WTC11 (cell line): ENCODE results near the gene MEGF9. TPM values are rescaled to one million over a fixed set of nuclear protein-coding genes. Genes with fewer than 3 reads are reported as not detected.

Experiments used
- ATAC-seq: fragments of 200-7000 bp; cut with Tn5 transposase; 2 replicates; pipeline ENCODE4 v1.10.0; 2021; ENCODE audit warnings: mild to moderate bottlenecking, moderate library complexity
- CTCF ChIA-PET: fragments of 300-600 bp; sonication (Branson Sonifier 250); formaldehyde crosslinking; loops from one replicate; lab custom pipeline; 2021; ENCODE audit warnings: antibody characterized with exemption; lab: Charles Lee
- POLR2A ChIA-PET: fragments of 350-600 bp; sonication (Branson Sonifier 250); formaldehyde crosslinking; loops from one replicate; lab custom pipeline; 2021; ENCODE audit warnings: antibody characterized with exemption; lab: Charles Lee
- DNase-seq: peaks from one replicate; pipeline ENCODE4 v3.0.0; 2021; ENCODE audit warnings: low spot score
- H3K27ac Mint-ChIP-seq: 2 replicates; pipeline ENCODE4 v1.8.0; 2021; ENCODE audit warnings: mixed read lengths
- H3K27me3 Mint-ChIP-seq: 2 replicates; pipeline ENCODE4 v1.8.0; 2021; ENCODE audit warnings: low read depth, mild to moderate bottlenecking, moderate library complexity, mixed read lengths
- H3K36me3 Mint-ChIP-seq: 2 replicates; pipeline ENCODE4 v1.8.0; 2021; ENCODE audit warnings: mixed read lengths
- H3K4me1 Mint-ChIP-seq: 2 replicates; pipeline ENCODE4 v1.8.0; 2022; ENCODE audit warnings: mixed read lengths
- H3K4me3 Mint-ChIP-seq: 2 replicates; pipeline ENCODE4 v1.8.0; 2021; ENCODE audit warnings: mild to moderate bottlenecking, moderate library complexity, mixed read lengths
- H3K9me3 Mint-ChIP-seq: 2 replicates; pipeline ENCODE4 v1.8.0; 2021; ENCODE audit warnings: mixed read lengths
- CREM ChIP-seq: sonication (generic); formaldehyde crosslinking; IDR thresholded peaks from 2 replicates; pipeline ENCODE4 v1.8.1; 2022; ENCODE audit warnings: mild to moderate bottlenecking, missing genetic modification reagents, moderate library complexity
- FOXJ3 ChIP-seq: sonication (generic); formaldehyde crosslinking; IDR thresholded peaks from 2 replicates; pipeline ENCODE4 v1.9.0; 2021; ENCODE audit warnings: missing genetic modification reagents, mild to moderate bottlenecking, borderline replicate concordance
- FOXP1 ChIP-seq: sonication (generic); formaldehyde crosslinking; IDR thresholded peaks from 2 replicates; pipeline ENCODE4 v1.8.0; 2022; ENCODE audit warnings: missing genetic modification reagents, mild to moderate bottlenecking, moderate library complexity, borderline replicate concordance
- GTF2I ChIP-seq: fragments of 250-450 bp; sonication (Bioruptor Pico); conservative IDR thresholded peaks from 2 replicates; pipeline ENCODE4 v1.4.0; 2021; ENCODE audit warnings: mild to moderate bottlenecking
- RELA ChIP-seq: sonication (generic); formaldehyde crosslinking; IDR thresholded peaks from 2 replicates; pipeline ENCODE4 v1.8.1; 2022; ENCODE audit warnings: missing genetic modification reagents, mild to moderate bottlenecking, borderline replicate concordance
- ZNF263 ChIP-seq: sonication (generic); formaldehyde crosslinking; IDR thresholded peaks from 2 replicates; pipeline ENCODE4 v1.8.1; 2022; ENCODE audit warnings: low read depth, mild to moderate bottlenecking, moderate library complexity, missing genetic modification reagents
- ZNF416 ChIP-seq: fragments of 250-450 bp; sonication (Bioruptor Pico); IDR thresholded peaks from 2 replicates; pipeline ENCODE4 v1.9.0; 2021; ENCODE audit warnings: mild to moderate bottlenecking, inconsistent platforms
- ZNF423 ChIP-seq: fragments of 250-450 bp; sonication (Bioruptor Pico); IDR thresholded peaks from 2 replicates; pipeline ENCODE4 v2.1.2; 2022; ENCODE audit warnings: mild to moderate bottlenecking, moderate library complexity
- total RNA-seq: library from RNA; stranded (reverse); gene quantifications from 3 replicates; pipeline ENCODE4 v1.2.3, GENCODE V29; 2021
- TF ChIP-seq, protein P1 (sequence below): sonication (generic); formaldehyde crosslinking; IDR thresholded peaks from 2 replicates; pipeline ENCODE4 v1.8.0; 2022; ENCODE audit warnings: missing genetic modification reagents
- TF ChIP-seq, protein P2 (sequence below): fragments of 250-450 bp; sonication (Bioruptor Pico); IDR thresholded peaks from 2 replicates; pipeline ENCODE4 v2.1.2; 2022; ENCODE audit warnings: mild to moderate bottlenecking, moderate library complexity
- TF ChIP-seq, protein P3 (sequence below): sonication (generic); formaldehyde crosslinking; IDR thresholded peaks from 2 replicates; pipeline ENCODE4 v1.8.0; 2023; ENCODE audit warnings: mild to moderate bottlenecking, missing genetic modification reagents
- TF ChIP-seq, protein P4 (sequence below): sonication (generic); formaldehyde crosslinking; IDR thresholded peaks from 2 replicates; pipeline ENCODE4 v1.8.1; 2023; ENCODE audit warnings: mild to moderate bottlenecking, missing genetic modification reagents
- TF ChIP-seq, protein P5 (sequence below): sonication (generic); formaldehyde crosslinking; IDR thresholded peaks from 2 replicates; pipeline ENCODE4 v1.8.0; 2022; ENCODE audit warnings: mild to moderate bottlenecking, missing genetic modification reagents
- TF ChIP-seq, protein P6 (sequence below): sonication (generic); formaldehyde crosslinking; IDR thresholded peaks from 2 replicates; pipeline ENCODE4 v1.8.0; 2023; ENCODE audit warnings: missing genetic modification reagents
- TF ChIP-seq, protein P7 (sequence below): sonication (generic); formaldehyde crosslinking; IDR thresholded peaks from 2 replicates; pipeline ENCODE4 v1.8.1; 2023; ENCODE audit warnings: mild to moderate bottlenecking, missing genetic modification reagents, moderate library complexity

MEGF9 gene
- total RNA-seq, 1 experiment from 2014 or later: 0.92 TPM

DNA sequence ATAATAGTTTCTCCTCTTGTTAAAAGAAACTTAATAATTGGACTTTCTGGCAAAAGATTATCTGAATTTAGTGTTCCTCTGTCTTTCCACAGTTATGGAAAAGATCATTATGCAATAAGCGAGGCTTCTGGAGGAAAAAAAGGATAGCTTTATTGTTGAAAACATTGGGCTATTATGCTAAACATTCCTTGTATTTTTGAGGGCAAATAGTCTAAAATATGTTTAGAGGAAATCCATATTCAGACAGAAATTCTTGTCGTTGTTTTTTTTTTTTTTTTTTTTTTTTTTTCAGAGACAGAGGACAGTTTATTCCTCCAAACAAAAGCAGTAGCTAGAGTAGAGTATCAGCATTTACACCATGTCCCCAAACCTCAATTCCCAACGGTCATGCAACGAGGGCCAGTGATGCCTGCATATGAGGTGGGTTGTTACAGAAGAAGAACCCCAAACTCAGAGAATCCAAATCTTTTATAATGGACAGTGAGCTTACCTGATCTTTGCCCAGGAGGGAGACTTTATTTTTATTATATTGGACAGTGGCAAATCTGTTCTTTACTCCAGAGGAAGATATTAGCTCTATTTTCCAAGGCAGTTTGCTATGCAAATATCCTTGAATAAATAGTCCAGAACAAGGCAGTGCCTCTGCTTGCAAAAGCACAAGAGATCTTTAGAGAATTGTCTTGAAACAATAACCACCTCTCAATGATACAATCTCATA lies 85.9 kb downstream of the MEGF9 start (continued):
- TF ChIP-seq, protein P1, sequence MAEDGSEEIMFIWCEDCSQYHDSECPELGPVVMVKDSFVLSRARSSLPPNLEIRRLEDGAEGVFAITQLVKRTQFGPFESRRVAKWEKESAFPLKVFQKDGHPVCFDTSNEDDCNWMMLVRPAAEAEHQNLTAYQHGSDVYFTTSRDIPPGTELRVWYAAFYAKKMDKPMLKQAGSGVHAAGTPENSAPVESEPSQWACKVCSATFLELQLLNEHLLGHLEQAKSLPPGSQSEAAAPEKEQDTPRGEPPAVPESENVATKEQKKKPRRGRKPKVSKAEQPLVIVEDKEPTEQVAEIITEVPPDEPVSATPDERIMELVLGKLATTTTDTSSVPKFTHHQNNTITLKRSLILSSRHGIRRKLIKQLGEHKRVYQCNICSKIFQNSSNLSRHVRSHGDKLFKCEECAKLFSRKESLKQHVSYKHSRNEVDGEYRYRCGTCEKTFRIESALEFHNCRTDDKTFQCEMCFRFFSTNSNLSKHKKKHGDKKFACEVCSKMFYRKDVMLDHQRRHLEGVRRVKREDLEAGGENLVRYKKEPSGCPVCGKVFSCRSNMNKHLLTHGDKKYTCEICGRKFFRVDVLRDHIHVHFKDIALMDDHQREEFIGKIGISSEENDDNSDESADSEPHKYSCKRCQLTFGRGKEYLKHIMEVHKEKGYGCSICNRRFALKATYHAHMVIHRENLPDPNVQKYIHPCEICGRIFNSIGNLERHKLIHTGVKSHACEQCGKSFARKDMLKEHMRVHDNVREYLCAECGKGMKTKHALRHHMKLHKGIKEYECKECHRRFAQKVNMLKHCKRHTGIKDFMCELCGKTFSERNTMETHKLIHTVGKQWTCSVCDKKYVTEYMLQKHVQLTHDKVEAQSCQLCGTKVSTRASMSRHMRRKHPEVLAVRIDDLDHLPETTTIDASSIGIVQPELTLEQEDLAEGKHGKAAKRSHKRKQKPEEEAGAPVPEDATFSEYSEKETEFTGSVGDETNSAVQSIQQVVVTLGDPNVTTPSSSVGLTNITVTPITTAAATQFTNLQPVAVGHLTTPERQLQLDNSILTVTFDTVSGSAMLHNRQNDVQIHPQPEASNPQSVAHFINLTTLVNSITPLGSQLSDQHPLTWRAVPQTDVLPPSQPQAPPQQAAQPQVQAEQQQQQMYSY (CRISPR knock-in tag): no peak
- TF ChIP-seq, all 79 proteins: peak for 0

DNA sequence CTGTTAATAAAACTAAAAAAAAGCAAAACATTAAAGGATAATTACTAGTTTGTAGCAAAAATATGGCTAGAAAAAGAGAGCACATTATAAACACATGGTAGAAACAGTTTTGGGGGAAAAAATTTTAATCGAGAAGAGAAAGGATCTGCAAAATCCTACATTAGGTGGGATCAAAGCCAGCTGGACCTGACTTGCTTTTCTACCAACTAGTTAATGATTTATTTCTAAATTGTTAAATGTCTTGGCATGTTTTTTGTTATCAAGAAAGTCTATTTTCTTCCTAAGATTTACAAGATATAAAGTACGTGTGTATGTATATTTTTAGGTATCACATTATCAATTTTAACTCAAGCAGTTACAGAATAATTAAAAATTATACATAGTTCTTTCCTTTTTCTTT lies 87.2 kb downstream of the MEGF9 start:
- H3K27me3 Mint-ChIP-seq: peaks cover 3% of the 10 kb centered on the region; the same call in 1 of the 2 replicates
- no peak for DNase-seq
- TF ChIP-seq, protein P2, sequence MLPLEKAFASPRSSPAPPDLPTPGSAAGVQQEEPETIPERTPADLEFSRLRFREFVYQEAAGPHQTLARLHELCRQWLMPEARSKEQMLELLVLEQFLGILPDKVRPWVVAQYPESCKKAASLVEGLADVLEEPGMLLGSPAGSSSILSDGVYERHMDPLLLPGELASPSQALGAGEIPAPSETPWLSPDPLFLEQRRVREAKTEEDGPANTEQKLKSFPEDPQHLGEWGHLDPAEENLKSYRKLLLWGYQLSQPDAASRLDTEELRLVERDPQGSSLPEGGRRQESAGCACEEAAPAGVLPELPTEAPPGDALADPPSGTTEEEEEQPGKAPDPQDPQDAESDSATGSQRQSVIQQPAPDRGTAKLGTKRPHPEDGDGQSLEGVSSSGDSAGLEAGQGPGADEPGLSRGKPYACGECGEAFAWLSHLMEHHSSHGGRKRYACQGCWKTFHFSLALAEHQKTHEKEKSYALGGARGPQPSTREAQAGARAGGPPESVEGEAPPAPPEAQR: no peak
- TF ChIP-seq GTF2I: no peak
- TF ChIP-seq ZNF423: no peak
- no peak for TF ChIP-seq ZNF416 (CRISPR knock-in tag)
- TF ChIP-seq, protein P3, sequence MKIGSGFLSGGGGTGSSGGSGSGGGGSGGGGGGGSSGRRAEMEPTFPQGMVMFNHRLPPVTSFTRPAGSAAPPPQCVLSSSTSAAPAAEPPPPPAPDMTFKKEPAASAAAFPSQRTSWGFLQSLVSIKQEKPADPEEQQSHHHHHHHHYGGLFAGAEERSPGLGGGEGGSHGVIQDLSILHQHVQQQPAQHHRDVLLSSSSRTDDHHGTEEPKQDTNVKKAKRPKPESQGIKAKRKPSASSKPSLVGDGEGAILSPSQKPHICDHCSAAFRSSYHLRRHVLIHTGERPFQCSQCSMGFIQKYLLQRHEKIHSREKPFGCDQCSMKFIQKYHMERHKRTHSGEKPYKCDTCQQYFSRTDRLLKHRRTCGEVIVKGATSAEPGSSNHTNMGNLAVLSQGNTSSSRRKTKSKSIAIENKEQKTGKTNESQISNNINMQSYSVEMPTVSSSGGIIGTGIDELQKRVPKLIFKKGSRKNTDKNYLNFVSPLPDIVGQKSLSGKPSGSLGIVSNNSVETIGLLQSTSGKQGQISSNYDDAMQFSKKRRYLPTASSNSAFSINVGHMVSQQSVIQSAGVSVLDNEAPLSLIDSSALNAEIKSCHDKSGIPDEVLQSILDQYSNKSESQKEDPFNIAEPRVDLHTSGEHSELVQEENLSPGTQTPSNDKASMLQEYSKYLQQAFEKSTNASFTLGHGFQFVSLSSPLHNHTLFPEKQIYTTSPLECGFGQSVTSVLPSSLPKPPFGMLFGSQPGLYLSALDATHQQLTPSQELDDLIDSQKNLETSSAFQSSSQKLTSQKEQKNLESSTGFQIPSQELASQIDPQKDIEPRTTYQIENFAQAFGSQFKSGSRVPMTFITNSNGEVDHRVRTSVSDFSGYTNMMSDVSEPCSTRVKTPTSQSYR (CRISPR knock-in tag): no peak
- no peak overlapping the region for H3K4me3 Mint-ChIP-seq
- no peaks in the 10 kb centered on the region for H3K36me3 Mint-ChIP-seq
- H3K9me3 Mint-ChIP-seq: no peaks in the 10 kb centered on the region
- no peak overlapping the region for H3K27ac Mint-ChIP-seq
- ChIA-PET CTCF (no interaction called here), POLR2A (no interaction called here)
- no peak for ATAC-seq
- peaks cover 5% of the 10 kb centered on the region; the same call in 1 of the 2 replicates for H3K4me1 Mint-ChIP-seq

DNA sequence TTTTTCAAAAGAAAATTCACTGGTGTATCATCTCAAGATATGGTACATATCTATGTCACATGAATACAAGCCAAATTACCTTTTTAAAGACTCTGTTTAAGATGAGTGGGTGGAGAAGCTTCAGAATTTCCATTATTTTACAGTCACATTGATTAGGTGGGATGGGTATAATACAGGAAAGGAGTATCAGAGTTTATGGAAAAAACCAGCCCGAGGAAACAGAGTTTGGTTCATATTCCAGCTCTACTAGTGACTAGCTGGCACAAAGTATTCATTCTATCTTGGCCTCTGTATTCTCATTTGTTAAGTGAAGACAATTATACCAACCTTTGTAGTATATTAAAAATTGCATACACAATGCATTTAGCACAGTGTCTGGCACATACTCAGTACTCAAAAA lies 87.8 kb downstream of the MEGF9 start:
- TF ChIP-seq, protein P4, sequence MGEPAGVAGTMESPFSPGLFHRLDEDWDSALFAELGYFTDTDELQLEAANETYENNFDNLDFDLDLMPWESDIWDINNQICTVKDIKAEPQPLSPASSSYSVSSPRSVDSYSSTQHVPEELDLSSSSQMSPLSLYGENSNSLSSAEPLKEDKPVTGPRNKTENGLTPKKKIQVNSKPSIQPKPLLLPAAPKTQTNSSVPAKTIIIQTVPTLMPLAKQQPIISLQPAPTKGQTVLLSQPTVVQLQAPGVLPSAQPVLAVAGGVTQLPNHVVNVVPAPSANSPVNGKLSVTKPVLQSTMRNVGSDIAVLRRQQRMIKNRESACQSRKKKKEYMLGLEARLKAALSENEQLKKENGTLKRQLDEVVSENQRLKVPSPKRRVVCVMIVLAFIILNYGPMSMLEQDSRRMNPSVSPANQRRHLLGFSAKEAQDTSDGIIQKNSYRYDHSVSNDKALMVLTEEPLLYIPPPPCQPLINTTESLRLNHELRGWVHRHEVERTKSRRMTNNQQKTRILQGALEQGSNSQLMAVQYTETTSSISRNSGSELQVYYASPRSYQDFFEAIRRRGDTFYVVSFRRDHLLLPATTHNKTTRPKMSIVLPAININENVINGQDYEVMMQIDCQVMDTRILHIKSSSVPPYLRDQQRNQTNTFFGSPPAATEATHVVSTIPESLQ (CRISPR knock-in tag): no peak
- TF ChIP-seq ZNF263 (CRISPR knock-in tag): no peak
- TF ChIP-seq, protein P5, sequence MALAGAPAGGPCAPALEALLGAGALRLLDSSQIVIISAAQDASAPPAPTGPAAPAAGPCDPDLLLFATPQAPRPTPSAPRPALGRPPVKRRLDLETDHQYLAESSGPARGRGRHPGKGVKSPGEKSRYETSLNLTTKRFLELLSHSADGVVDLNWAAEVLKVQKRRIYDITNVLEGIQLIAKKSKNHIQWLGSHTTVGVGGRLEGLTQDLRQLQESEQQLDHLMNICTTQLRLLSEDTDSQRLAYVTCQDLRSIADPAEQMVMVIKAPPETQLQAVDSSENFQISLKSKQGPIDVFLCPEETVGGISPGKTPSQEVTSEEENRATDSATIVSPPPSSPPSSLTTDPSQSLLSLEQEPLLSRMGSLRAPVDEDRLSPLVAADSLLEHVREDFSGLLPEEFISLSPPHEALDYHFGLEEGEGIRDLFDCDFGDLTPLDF (CRISPR knock-in tag): no peak
- TF ChIP-seq CREM (CRISPR knock-in tag): no peak
- no peak for TF ChIP-seq FOXP1
- TF ChIP-seq RELA (CRISPR knock-in tag): no peak
- TF ChIP-seq, protein P6, sequence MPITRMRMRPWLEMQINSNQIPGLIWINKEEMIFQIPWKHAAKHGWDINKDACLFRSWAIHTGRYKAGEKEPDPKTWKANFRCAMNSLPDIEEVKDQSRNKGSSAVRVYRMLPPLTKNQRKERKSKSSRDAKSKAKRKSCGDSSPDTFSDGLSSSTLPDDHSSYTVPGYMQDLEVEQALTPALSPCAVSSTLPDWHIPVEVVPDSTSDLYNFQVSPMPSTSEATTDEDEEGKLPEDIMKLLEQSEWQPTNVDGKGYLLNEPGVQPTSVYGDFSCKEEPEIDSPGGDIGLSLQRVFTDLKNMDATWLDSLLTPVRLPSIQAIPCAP (CRISPR knock-in tag): no peak
- no peak for TF ChIP-seq FOXJ3 (CRISPR knock-in tag)
- TF ChIP-seq, protein P7, sequence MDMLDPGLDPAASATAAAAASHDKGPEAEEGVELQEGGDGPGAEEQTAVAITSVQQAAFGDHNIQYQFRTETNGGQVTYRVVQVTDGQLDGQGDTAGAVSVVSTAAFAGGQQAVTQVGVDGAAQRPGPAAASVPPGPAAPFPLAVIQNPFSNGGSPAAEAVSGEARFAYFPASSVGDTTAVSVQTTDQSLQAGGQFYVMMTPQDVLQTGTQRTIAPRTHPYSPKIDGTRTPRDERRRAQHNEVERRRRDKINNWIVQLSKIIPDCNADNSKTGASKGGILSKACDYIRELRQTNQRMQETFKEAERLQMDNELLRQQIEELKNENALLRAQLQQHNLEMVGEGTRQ: no peak
- POLR2A ChIA-PET: no interaction called here
- peaks cover 5% of the 10 kb centered on the region; the same call in 1 of the 2 replicates for H3K4me1 Mint-ChIP-seq
- no peak overlapping the region for H3K4me3 Mint-ChIP-seq
- H3K27me3 Mint-ChIP-seq: peaks cover 3% of the 10 kb centered on the region; the same call in 1 of the 2 replicates
- DNase-seq (no peak), ATAC-seq (no peak)
- no peaks in the 10 kb centered on the region for H3K9me3 Mint-ChIP-seq
- H3K27ac Mint-ChIP-seq: no peak overlapping the region
- no peaks in the 10 kb centered on the region for H3K36me3 Mint-ChIP-seq
- CTCF ChIA-PET: no interaction called here
